ENCODE results near the gene TXNDC8. TPM values are rescaled to one million over a fixed set of nuclear protein-coding genes. Genes with fewer than 3 reads are reported as not detected.

The TXNDC8 gene
- total and polyA plus RNA-seq, 5 donors = not detected

- Histone ChIP-seq H3K27me3 (ENCODE audit: control insufficient read depth, insufficient read depth) (no peaks in the 10 kb centered on the region), H3K27ac (ENCODE audit: low read length) (no peak overlapping the region), H3K4me3 (ENCODE audit: low read length) (no peak overlapping the region), H3K9me3 (ENCODE audit: control insufficient read depth, low read length) (no peaks in the 10 kb centered on the region), H3K4me1 (ENCODE audit: control insufficient read depth, insufficient read depth, low read length) (no peaks in the 10 kb centered on the region)
- intact Hi-C loops (cut with DNase I) = no loop called here
- 33% methylated on average over 3 of the region's 3 CpGs for WGBS
- no peak for ATAC-seq
- no peak for DNase-seq
Observed at GRCh38 chr9:110346325-110346724, 8.7 kb upstream of the TXNDC8 start.

- ATAC-seq (no peak), DNase-seq (no peak)
- H3K4me3 ChIP-seq (ENCODE audit: low read length) = no peak overlapping the region
- H3K27ac ChIP-seq (ENCODE audit: low read length) = no peak overlapping the region
- 87% methylated on average over 6 of the region's 6 CpGs for WGBS
- no peaks in the 10 kb centered on the region for H3K27me3 ChIP-seq (ENCODE audit: control insufficient read depth, insufficient read depth)
- H3K9me3 ChIP-seq (ENCODE audit: control insufficient read depth, low read length) = no peaks in the 10 kb centered on the region
- no peaks in the 10 kb centered on the region for H3K4me1 ChIP-seq (ENCODE audit: control insufficient read depth, insufficient read depth, low read length)
- intact Hi-C loops (cut with DNase I) = no loop called here
Observed at GRCh38 chr9:110344821-110345220, 7.2 kb upstream of the TXNDC8 start.

- WGBS = 87% methylated on average over 5 of the region's 5 CpGs
- no peak for ATAC-seq
- intact Hi-C loops (cut with DNase I) = no loop called here
Observed at GRCh38 chr9:110343551-110343950, 5.9 kb upstream of the TXNDC8 start.

GRCh38 chr9:110340306-110340705, 2.6 kb upstream of the TXNDC8 start:
- intact Hi-C loops (cut with DNase I) = no loop called here
- DNase-seq (no peak), ATAC-seq (no peak)
- H3K27me3 ChIP-seq (ENCODE audit: control insufficient read depth, insufficient read depth) = no peaks in the 10 kb centered on the region
- H3K9me3 ChIP-seq (ENCODE audit: control insufficient read depth, low read length) = no peaks in the 10 kb centered on the region
- no peak overlapping the region for H3K27ac ChIP-seq (ENCODE audit: low read length)
- H3K4me3 ChIP-seq (ENCODE audit: low read length) = no peak overlapping the region
- 71% methylated on average over 2 of the region's 2 CpGs for WGBS
- no peaks in the 10 kb centered on the region for H3K4me1 ChIP-seq (ENCODE audit: control insufficient read depth, insufficient read depth, low read length)

More at GRCh38 chr9:110343551-110343950, 5.9 kb upstream of the TXNDC8 start:
- no peaks in the 10 kb centered on the region for H3K9me3 ChIP-seq (ENCODE audit: control insufficient read depth, low read length)
- H3K27me3 ChIP-seq (ENCODE audit: control insufficient read depth, insufficient read depth) = no peaks in the 10 kb centered on the region
- H3K4me1 ChIP-seq (ENCODE audit: control insufficient read depth, insufficient read depth, low read length) = no peaks in the 10 kb centered on the region
- DNase-seq = no peak
- no peak overlapping the region for H3K27ac ChIP-seq (ENCODE audit: low read length)
- no peak overlapping the region for H3K4me3 ChIP-seq (ENCODE audit: low read length)

GRCh38 chr9:110338143-110338542, 480 bp upstream of the TXNDC8 start:
- Histone ChIP-seq H3K4me1 (ENCODE audit: control insufficient read depth, insufficient read depth, low read length) (no peaks in the 10 kb centered on the region), H3K9me3 (ENCODE audit: control insufficient read depth, low read length) (no peaks in the 10 kb centered on the region), H3K4me3 (ENCODE audit: low read length) (no peak overlapping the region), H3K27me3 (ENCODE audit: control insufficient read depth, insufficient read depth) (no peaks in the 10 kb centered on the region), H3K27ac (ENCODE audit: low read length) (no peak overlapping the region)
- WGBS = 63% methylated on average over 1 of the region's 1 CpG
- no peak for DNase-seq
- intact Hi-C loops (cut with DNase I) = no loop called here
- no peak for ATAC-seq

GRCh38 chr9:110336363-110336762, 1.3 kb downstream of the TXNDC8 start:
- no peaks in the 10 kb centered on the region for H3K9me3 ChIP-seq (ENCODE audit: control insufficient read depth, low read length)
- DNase-seq (no peak), ATAC-seq (no peak)
- no peak overlapping the region for H3K4me3 ChIP-seq (ENCODE audit: low read length)
- 89% methylated on average over 1 of the region's 1 CpG for WGBS
- intact Hi-C loops (cut with DNase I) = no loop called here
- no peaks in the 10 kb centered on the region for H3K27me3 ChIP-seq (ENCODE audit: control insufficient read depth, insufficient read depth)
- no peaks in the 10 kb centered on the region for H3K4me1 ChIP-seq (ENCODE audit: control insufficient read depth, insufficient read depth, low read length)
- no peak overlapping the region for H3K27ac ChIP-seq (ENCODE audit: low read length)

GRCh38 chr9:110334871-110335270, 2.8 kb downstream of the TXNDC8 start:
- Histone ChIP-seq H3K9me3 (ENCODE audit: control insufficient read depth, low read length) (no peaks in the 10 kb centered on the region), H3K27ac (ENCODE audit: low read length) (no peak overlapping the region), H3K4me1 (ENCODE audit: control insufficient read depth, insufficient read depth, low read length) (no peaks in the 10 kb centered on the region), H3K27me3 (ENCODE audit: control insufficient read depth, insufficient read depth) (no peaks in the 10 kb centered on the region), H3K4me3 (ENCODE audit: low read length) (no peak overlapping the region)
- ATAC-seq (no peak), DNase-seq (no peak)
- intact Hi-C loops (cut with DNase I) = no loop called here

- intact Hi-C loops (cut with DNase I) = no loop called here
- no peak for ATAC-seq
- Histone ChIP-seq H3K9me3 (ENCODE audit: control insufficient read depth, low read length) (no peaks in the 10 kb centered on the region), H3K27me3 (ENCODE audit: control insufficient read depth, insufficient read depth) (no peaks in the 10 kb centered on the region), H3K27ac (ENCODE audit: low read length) (no peak overlapping the region), H3K4me1 (ENCODE audit: control insufficient read depth, insufficient read depth, low read length) (no peaks in the 10 kb centered on the region), H3K4me3 (ENCODE audit: low read length) (no peak overlapping the region)
- DNase-seq = no peak
- WGBS = 77% methylated on average over 4 of the region's 4 CpGs
Observed at GRCh38 chr9:110334183-110334582, 3.5 kb downstream of the TXNDC8 start.

GRCh38 chr9:110332766-110333165, 4.9 kb downstream of the TXNDC8 start:
- no peaks in the 10 kb centered on the region for H3K9me3 ChIP-seq (ENCODE audit: control insufficient read depth, low read length)
- no peak for DNase-seq
- H3K4me3 ChIP-seq (ENCODE audit: low read length) = no peak overlapping the region
- no peak overlapping the region for H3K27ac ChIP-seq (ENCODE audit: low read length)
- ATAC-seq = no peak
- no peaks in the 10 kb centered on the region for H3K27me3 ChIP-seq (ENCODE audit: control insufficient read depth, insufficient read depth)
- intact Hi-C loops (cut with DNase I) = no loop called here
- H3K4me1 ChIP-seq (ENCODE audit: control insufficient read depth, insufficient read depth, low read length) = no peaks in the 10 kb centered on the region
- WGBS = 86% methylated on average over 3 of the region's 3 CpGs

- WGBS = 96% methylated on average over 1 of the region's 1 CpG
- no peak for DNase-seq
- intact Hi-C loops (cut with DNase I) = no loop called here
- no peak overlapping the region for H3K27ac ChIP-seq (ENCODE audit: low read length)
- no peak overlapping the region for H3K4me3 ChIP-seq (ENCODE audit: low read length)
- no peak for ATAC-seq
- H3K9me3 ChIP-seq (ENCODE audit: control insufficient read depth, low read length) = no peaks in the 10 kb centered on the region
- H3K27me3 ChIP-seq (ENCODE audit: control insufficient read depth, insufficient read depth) = no peaks in the 10 kb centered on the region
- H3K4me1 ChIP-seq (ENCODE audit: control insufficient read depth, insufficient read depth, low read length) = no peaks in the 10 kb centered on the region
Observed at GRCh38 chr9:110330484-110331105, 7.1 kb downstream of the TXNDC8 start.

- peak in 1 of 2 donors; percentile 61 for ATAC-seq
- intact Hi-C loops (cut with DNase I) = no loop called here
- H3K9me3 ChIP-seq (ENCODE audit: control insufficient read depth, low read length) = no peaks in the 10 kb centered on the region
- H3K4me1 ChIP-seq (ENCODE audit: control insufficient read depth, insufficient read depth, low read length) = no peaks in the 10 kb centered on the region
- no peaks in the 10 kb centered on the region for H3K27me3 ChIP-seq (ENCODE audit: control insufficient read depth, insufficient read depth)
- peak in 1 of 3 donors; percentile 48 for DNase-seq
- no peak overlapping the region for H3K27ac ChIP-seq (ENCODE audit: low read length)
- 52% methylated on average over 5 of the region's 5 CpGs for WGBS
- no peak overlapping the region for H3K4me3 ChIP-seq (ENCODE audit: low read length)
Observed at GRCh38 chr9:110329639-110330230, 7.9 kb downstream of the TXNDC8 start.

- H3K9me3 ChIP-seq (ENCODE audit: control insufficient read depth, low read length) = no peaks in the 10 kb centered on the region
- ATAC-seq (no peak), DNase-seq (no peak)
- 82% methylated on average over 1 of the region's 1 CpG for WGBS
- H3K27ac ChIP-seq (ENCODE audit: low read length) = no peak overlapping the region
- H3K4me1 ChIP-seq (ENCODE audit: control insufficient read depth, insufficient read depth, low read length) = no peaks in the 10 kb centered on the region
- no peak overlapping the region for H3K4me3 ChIP-seq (ENCODE audit: low read length)
- no peaks in the 10 kb centered on the region for H3K27me3 ChIP-seq (ENCODE audit: control insufficient read depth, insufficient read depth)
- intact Hi-C loops (cut with DNase I) = no loop called here
Observed at GRCh38 chr9:110328763-110329162, 8.9 kb downstream of the TXNDC8 start.
